Keratinocyte (primary cell): ENCODE results near the gene CEP162.

ENCODE experiments used
- CTCF ChIP-seq, 3 experiments: IDR thresholded peaks in 1 of 3; conservative IDR thresholded peaks in 1 of 3; optimal IDR thresholded peaks in 1 of 3; 2 replicates in 2 of 3; 3 replicates in 1 of 3; pipeline versions ENCODE3 to v1.5.1; 2011; ENCODE audit warnings: low read length in 3 of 3, mild to moderate bottlenecking in 3 of 3, moderate library complexity in 2 of 3, control low read depth in 1 of 3, inconsistent platforms in 1 of 3; ENCODE audit not compliant: insufficient read depth in 2 of 3; ENCODE audit errors: extremely low read depth in 1 of 3
- EZH2 ChIP-seq: IDR thresholded peaks from one replicate; pipeline ENCODE4 v1.6.1; 2012; ENCODE audit warnings: inconsistent platforms, mild to moderate bottlenecking, low read length, moderate library complexity

GRCh38 chr6:84251891-84252539, 24.6 kb upstream of the CEP162 start:
- TF ChIP-seq CTCF (optimal IDR thresholded peaks at IDR 0.05 in 1 of 3, IDR thresholded peaks at IDR 0.05 in 1 of 3, conservative IDR thresholded peaks at IDR 0.05 in 1 of 3; ENCODE audit: extremely low read depth in 1 of 3, insufficient read depth in 2 of 3, low read length in 3 of 3) (no peak), EZH2 (no peak)
